ENCODE results near the gene PPP2R5B. TPM values are rescaled to one million over a fixed set of nuclear protein-coding genes. Genes with fewer than 3 reads are reported as not detected.

Gene PPP2R5B
- polyA plus RNA-seq, 5 donors: 10.4 to 18.2 (median 13.5) TPM

DNA sequence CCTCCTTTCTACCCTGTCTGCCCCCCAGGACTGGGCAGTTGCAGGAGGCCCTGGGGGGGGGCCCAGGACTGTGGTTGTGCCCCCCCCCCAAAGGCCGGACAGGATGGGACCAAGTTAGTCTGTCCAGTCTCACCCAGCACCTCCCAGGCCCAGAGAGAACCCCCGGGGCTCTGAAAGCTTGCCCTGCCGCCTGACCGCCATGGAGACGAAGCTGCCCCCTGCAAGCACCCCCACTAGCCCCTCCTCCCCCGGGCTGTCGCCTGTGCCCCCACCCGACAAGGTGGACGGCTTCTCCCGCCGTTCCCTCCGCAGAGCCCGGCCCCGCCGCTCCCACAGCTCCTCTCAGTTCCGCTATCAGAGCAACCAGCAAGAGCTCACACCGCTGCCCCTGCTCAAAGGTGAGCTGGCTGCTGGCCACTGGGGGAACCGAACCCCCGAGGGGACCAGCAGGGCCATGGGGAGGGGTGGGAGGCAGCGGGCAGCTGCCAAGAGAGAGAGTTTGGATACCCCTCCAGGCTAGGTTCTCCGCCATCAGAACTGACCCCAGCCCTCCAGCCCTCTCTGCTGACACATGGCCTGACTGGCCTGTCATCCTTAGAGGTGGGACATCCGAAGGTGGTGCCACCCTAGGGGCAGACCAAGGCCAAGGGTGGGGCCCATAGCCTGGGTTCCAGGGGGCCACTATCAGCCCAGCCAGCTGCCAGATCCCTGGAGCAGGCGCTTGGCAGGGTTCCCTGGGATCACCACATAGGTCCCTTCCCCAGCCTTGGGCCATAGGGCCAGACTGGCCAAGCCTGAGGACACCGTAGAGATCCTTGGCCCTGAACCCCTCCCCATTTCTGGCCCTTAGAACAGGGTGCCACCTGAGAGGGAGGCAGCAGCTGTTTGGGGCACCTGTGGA lies 1.3 kb downstream of the PPP2R5B start:
- no peak for DNase-seq

DNA sequence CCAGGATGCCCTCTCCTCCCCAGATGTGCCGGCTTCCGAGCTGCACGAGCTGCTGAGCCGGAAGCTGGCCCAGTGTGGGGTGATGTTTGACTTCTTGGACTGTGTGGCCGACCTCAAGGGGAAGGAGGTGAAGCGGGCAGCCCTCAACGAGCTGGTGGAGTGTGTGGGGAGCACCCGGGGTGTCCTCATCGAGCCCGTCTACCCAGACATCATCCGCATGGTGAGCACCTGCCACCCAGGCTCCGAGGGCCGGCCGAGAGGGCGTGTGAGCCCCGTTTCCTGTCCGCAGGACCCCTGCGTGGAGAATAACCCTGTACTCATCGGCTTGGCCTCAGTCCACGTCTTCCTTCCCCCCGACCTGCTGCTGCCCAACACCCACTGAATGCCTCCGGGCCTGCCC lies 2.2 kb downstream of the PPP2R5B start:
- no peak for DNase-seq

DNA sequence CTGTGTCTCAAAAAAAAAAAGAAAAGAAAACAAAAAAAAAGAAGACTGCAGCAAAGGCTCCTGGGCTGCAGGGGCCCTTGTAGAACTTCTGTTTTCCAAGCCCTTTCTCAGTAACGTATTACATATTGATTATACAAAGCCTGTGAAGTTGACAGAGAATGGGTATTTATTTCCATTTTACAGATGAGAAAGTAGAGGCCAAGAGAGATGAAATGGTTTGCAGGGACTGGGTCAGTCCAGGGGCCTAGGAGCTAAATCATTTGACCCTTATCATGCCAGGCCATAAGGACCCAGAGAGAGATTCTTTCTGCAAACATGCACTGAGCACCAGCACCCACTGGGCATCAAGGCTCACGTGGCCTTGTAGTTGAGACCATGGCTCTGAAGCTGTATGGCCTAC lies 4.5 kb downstream of the PPP2R5B start:
- no peak for DNase-seq

DNA sequence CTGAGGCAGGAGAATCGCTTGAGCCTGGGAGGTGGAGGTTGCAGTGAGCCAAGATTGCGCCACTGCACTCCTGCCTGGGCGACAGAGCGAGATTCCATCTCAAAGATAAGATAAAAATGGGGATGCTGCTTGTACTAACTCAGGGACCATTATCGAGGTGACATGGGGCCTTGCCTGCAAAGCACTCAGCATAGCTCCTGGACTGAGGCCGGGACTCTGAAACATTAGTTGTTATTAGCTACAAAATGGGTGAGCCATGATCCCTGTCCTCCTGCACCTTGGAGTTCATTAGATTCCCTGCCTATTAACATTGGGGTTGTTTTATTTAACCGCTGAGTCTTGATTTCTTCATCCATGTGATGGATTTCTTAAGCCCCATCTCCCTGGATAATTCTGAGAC lies 5.1 kb downstream of the PPP2R5B start:
- DNase-seq: no peak

DNA sequence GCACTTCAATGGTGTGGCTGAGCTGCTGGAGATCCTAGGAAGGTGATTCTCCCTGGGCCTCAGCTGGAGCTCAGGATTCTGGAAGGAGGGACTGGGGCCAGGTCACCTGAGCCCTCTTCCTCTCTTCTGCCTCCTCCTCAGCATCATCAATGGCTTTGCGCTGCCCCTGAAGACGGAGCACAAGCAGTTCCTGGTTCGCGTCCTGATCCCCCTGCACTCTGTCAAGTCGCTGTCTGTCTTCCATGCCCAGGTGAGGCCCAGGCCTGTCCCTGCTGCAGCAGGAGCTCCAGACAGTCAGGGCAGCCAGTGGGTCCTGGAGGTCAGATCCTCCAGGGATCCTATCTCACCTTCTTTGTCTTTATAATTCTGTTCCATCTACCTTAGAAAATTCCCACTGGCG lies 5.9 kb downstream of the PPP2R5B start:
- DNase-seq: no peak

DNA sequence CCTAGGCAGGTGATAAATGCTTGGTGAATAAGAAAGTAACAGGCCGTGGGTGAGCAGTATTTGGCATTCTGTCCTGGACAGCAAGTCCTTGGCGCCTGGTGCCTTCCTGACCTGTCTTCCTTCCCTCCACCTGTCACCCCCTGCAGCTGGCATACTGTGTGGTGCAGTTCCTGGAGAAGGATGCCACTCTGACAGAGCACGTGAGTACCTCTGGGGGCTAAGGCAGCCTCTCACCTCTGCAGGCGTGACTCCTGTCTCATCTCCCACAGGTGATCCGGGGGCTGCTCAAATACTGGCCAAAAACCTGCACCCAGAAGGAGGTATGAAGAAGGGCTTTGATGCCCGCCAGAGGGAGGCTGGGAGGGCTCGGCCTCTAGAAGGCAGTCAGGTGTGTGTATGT lies 6.8 kb downstream of the PPP2R5B start:
- DNase-seq: no peak

DNA sequence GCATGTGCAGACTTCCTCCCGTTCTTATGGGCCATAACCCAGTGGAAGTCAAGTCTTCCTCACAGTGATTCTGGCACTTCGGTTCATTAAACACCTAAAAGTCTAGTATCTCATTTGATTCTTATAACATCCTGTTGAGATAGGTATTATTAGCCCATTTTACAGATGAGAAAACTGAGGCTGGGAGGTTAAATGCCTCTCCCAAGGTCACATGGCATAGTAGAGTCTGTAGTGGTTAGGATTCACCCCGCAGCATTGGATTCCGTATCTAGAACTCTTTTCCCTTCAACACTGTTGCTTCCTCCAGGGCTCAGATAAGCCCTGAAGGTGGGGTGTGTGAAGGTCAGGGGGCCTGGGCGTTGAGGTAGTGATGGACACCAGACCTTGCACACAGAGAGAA lies 7.8 kb downstream of the PPP2R5B start:
- no peak for DNase-seq

DNA sequence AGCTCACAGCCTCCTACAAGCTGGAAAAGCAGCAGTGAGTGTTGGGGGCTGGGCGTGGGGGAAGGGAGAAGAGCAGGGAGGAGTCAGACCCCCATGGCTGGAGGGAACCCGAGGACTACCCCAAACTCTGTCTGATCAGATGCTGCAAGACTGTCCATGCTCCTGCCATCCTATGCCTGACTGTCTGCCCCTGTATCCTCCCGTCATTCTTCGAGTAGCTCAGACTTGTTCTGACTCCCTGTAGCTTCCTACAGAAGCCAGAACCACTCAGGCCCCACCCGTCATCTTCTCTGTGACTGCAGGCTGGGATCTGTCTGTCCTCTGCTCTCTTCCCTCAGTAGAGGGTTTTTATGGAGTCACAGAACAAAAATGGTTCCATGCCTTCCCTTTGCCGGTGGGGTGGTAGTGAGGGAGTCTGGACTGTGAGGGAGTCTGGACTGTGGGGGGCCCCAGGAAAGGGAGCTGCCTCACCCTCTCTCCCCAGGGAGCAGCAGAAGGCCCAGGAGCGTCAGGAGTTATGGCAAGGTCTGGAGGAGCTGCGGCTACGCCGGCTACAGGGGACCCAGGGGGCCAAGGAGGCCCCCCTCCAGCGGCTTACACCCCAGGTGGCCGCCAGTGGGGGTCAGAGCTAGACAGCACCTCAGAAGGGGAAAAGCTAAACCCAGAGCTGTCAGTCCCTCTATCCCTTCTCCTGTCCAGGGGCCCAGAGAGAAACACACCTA lies 8.9 kb downstream of the PPP2R5B start:
- DNase-seq: no peak

DNA sequence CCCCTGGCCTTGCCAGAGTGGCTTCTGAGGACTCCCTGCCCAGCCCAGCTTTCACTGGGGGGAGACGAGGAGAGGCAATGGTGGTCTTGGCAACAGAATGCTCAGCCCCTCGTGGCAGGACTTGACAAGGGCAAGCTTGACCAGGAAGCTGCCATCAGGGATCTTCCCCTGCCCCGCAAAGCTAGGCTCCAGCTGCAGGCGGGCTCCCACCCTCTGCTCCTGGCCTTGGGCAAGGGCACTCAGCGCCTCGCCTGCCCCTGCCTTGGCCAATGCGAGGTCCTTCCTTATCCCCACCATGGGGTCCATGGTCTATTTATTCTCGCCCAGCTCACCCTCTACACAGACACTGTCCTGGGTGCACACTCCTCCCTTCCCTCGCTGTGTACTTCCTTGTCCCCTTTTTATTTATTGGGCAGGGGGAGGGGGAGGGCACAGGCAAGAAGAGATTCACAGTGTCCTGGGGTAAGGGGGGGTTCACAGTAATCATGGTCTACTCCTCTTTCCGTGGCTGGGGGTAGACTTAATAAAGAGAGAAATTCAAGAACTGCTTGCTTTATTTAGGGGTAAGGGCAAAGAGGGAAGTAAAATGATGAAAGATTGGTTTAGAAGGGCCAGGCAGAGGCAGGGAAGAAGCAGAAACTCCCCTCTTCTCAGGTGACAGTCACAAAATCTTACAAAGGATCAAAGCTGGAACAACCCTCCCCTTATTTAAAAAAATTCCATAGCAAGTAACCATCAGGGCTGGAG lies 9.6 kb downstream of the PPP2R5B start:
- no peak for DNase-seq

DNA sequence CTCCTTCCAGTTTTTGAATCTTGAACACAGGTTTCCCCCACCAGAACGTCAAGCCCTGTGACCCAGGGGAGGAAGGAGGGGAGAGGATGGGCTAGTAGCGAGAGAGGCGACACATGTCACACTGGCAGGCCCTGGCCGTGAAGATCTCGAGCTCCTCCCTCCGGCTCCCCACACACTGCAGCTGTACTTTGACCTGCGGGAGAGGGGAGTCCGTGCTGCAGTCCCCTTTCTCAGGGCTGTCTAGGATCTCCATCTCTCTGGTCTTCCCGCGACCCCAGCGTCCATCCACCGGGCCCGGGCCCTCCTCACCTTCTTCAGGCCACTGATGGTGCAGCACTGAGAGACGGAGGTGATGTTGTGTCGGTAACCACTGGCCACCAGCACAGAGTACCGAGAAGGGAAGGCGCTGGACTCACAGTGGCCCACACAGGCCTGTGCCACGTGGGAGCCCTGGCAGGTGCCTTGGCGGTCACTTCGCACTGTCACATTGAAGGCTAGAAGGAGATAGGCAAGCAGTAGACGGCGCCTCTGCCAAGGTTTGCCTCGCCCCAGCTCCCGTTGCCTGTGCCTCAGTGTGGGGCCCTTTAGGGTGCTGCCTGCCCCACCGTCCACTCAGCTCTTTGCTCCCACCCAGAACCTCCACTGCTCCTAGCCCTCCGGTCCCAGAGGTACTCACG lies 10.3 kb downstream of the PPP2R5B start:
- no peak for DNase-seq

DNA sequence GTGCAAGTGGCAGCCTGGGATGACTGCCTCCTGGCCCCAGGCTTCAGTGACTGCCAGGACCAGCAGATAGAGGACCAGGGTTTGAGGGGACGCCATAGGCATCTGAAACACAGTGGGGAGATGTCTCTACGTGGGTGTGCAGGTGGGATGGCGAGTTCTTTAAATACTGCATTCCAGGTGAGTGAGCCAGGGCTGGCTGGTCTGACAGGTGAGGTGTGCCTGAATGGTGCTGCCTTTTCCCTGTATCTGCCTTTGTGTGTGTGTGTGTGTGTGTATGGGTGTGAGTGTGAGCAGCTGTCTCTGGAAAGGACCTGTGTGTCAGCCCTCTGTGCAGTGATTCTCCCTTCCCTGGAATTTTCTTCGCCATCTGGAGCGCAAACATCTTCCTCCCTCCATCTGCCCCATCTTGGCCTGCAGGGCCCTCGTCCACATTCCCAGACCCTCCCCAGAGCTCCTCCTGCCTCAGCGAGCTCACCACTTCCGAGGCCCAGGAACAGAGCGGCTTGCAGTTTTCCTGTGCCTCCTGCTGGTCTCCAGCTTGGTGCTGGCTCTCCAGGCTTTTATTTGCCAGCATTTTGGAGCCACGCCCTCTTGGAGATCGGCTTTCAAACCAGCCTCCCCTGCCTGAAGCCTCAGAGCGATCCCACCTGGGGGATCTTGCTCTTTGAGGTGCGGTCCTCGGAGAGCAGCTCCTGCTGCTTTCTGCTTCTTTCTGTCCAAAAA lies 11.0 kb downstream of the PPP2R5B start, which contains the start of gene GPHA2:
TSS of gene GPHA2 (minus strand) at position 535 of the 723 bp plus-strand sequence. CDS start at position 102, 433 bp downstream.
- no peak for DNase-seq

DNA sequence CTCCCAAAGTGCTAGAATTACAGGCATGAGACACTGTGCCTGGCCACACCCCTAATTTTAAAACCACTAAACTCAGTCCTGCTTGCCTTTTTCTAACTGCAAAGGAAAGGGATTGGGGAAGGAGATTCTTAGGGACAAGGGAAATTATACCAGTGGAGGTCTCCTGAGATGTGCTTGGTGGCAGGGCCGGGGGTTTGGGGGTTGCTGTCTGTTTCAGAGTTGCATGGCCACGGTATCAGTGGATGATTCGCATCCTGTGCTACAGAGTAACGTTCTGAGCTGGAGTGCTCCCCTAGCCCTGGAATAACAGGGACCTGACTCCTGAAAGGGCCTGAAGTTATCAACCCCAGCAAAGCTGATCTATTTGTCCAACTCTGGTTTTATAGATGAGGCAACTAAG lies 12.1 kb downstream of the PPP2R5B start:
- no peak for DNase-seq

DNA sequence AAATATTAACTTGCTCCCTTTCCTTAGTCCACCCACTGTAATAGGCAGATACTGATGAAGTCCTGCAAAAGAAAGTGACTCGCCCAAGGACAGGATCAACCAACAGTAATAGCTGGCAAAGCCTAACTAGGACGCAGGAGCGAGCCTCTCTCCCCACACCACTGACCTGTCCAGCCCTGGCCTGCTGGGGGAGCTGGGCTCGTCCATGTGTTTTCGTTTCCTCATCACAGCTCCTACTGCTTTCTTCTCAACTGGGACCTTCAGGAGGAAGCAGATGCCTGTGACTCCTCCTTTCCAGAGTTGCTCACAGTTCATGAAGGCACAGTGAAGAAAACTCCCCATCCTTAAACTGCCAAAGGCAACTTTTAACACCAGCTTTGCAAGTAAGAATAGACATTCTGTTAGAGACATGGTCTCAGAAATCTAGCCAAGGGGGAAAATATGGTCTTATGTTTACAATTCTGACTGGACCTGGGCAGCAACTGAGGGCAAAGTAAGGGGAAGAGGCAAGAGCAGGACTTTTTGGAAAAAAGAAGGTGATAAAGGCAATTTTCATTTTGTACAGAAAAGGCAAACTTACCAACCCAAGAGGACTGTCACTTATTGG lies 22.8 kb downstream of the PPP2R5B start:
- DNase-seq: no peak

DNA sequence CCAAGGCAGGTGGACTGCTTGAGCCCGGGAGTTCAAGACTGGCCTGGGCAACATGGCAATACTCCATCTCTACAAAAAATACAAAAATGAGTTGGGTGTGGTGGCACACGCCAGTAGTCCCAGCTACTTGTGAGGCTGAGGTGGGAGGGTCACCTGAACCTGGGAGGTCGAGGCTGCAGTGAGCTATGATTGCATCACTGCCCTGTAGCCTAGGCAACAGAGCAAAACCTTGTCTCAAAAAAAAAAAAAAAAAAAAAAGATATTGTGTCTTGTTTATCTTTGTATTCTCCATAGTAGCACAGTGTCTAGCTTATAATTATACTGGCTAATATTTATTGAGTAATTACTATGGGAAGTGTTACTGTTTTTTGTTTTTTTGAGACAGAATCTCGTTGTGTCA lies 27.0 kb downstream of the PPP2R5B start:
- DNase-seq: no peak

DNA sequence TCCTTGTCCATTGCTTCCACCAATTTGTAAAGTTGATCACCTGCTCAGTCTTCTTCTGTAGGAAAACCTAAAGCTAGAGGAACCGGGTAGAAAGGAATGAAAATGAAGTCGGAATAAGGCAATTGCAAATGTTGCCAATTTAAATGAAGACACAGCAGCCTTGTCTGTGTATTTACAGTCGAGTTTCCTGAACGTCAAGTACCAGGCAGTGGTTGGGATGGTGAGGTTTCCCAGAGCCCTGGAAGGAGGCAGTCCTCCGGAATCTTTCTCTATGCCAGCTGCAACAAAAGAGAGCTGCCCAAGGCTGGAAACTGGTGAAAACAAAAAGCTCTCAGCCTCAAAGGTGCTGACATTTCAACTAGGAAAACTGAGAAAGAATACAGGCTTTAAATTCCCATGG lies 29.7 kb downstream of the PPP2R5B start:
- no peak for DNase-seq

DNA sequence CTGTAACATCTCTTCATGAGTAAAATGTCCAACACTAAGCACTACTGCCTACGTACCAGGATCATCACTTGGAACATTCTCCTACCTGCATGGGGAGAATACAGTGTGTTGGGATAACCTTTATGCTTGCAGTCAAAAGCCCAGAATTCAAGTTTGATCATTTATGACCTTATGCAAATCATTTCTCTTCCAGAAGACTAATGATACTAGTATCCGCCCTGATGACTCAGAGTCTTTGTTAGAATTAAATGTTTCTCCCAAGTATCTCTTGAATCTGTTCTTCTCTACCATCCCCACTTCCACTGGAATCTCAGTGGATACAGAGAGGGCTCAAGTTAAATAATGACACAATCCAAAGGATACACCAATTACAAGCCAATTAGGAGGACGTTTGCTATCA lies 35.0 kb downstream of the PPP2R5B start:
- no peak for DNase-seq

DNA sequence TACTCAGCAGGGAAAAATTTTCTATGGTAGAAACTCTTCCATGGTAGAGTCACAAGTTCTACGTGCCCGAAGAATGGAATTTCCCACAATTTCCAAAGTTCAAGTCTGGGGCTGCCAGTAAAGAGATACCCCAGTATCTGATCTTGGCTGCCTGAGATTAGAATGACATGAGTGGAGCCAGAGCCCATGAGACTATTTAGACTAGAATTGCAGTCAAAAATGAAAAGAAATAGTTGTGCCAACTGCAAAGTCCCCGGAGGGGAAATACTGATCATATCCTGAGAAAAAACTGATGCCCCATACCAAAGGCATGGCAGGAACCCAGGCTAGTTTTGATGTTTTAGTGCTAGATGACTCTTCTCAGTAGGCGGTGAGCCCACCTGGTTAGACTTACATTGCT lies 36.2 kb downstream of the PPP2R5B start:
- no peak for DNase-seq

DNA sequence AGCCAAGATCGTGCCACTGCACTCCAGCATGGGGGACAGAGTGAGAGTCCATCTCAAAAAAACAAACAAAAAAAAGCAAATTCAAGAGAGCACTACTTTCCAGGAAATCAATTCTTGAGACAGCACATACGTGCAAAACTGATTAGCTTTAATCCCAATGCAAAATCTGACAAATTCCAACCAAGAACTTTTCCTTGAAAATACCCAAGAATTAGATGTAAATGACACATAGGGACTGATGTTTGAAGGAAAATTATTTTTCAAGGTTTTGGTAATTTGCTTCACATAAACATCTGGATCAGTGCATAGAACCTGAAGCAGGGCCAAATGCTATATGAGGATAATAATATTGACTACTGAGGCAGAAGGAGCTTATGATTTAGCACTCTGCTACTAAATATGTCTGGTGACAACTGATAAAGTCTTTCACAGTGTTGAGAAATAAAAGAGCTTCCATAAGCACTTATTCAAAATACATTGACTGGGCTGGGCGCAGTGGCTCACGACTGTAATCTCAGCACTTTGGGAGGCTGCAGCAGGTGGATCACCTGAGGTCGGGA lies 38.7 kb downstream of the PPP2R5B start:
- DNase-seq: no peak

DNA sequence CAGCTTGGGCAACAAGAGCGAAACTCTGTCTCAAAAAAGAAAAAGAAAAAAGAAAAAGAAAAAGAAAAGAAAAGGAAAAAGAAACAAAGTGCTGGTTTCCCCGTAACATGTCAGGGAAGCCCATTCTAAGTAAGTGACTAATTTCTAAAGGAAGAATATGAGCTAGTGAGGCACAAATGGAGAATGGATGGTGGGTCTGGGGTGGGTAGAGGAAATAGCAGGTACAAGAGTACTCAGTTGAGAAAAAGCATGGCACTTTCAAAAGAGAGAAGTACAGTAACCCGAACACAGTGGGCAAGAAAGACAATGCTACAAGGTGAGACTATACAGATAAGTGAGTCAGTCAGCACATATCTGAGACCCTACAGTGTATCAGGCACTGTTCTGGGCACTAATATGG lies 42.9 kb downstream of the PPP2R5B start:
- DNase-seq: no peak

DNA sequence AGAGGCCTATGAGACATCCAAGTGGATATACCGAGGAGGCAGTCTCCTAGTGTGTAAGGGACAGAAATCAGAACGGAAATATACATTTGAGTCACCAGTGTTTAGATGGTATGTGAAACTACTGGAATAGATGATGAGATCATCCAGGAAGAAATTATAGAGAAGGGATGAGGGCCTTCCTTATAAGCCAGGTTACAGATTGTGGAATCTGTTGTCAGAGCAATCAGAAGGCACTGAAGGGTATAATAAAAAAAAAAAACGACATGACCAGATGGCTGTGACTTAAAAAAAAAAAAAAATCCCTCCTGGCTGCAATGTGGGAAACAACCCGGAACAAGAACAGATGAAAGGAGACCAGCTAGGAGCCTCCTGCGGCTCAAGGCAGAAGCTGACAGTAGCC lies 44.7 kb downstream of the PPP2R5B start:
- no peak for DNase-seq
